Loucy (cell line): ENCODE data around the gene RCL1.
"Not testable (repeated sequence)": the region's sequence is repeated elsewhere in the genome, so short reads cannot be mapped to it uniquely, and the experiment has no call there.

ENCODE experiments used
- H2AFZ ChIP-seq: fragments of 200-600 bp; sonication (generic); 2 replicates; pipeline ENCODE4 v1.6.0; 2016; ENCODE audit warnings: antibody characterized with exemption, mild to moderate bottlenecking, low read length, moderate library complexity
- H3F3A ChIP-seq: fragments of 200-600 bp; 2 replicates; pipeline ENCODE4 v1.6.0; 2016; ENCODE audit warnings: antibody characterized with exemption, low read depth, mild to moderate bottlenecking
- H3K27me3 ChIP-seq: fragments of 200-600 bp; sonication (generic); 2 replicates; pipeline ENCODE4 v1.6.1; 2014; ENCODE audit warnings: low read length, mild to moderate bottlenecking; ENCODE audit not compliant: insufficient read depth, poor library complexity, severe bottlenecking
- H3K36me3 ChIP-seq: fragments of 200-600 bp; sonication (generic); 2 replicates; pipeline ENCODE4 v1.6.1; 2016; ENCODE audit warnings: low read length; ENCODE audit not compliant: insufficient read depth
- H3K4me1 ChIP-seq: fragments of 200-600 bp; sonication (generic); 2 replicates; pipeline ENCODE4 v1.5.1; 2014; ENCODE audit warnings: low read length, mild to moderate bottlenecking; ENCODE audit not compliant: insufficient read depth, poor library complexity, severe bottlenecking
- H3K4me2 ChIP-seq: fragments of 200-600 bp; sonication (generic); 2 replicates; pipeline ENCODE4 v1.6.0; 2014; ENCODE audit warnings: antibody characterized with exemption, low read length, low read depth, mild to moderate bottlenecking; ENCODE audit not compliant: poor library complexity, severe bottlenecking
- H3K4me3 ChIP-seq: fragments of 200-600 bp; sonication (generic); 2 replicates; pipeline ENCODE4 v1.5.1; 2014; ENCODE audit warnings: low read length, mild to moderate bottlenecking, mixed read lengths; ENCODE audit not compliant: poor library complexity, severe bottlenecking
- H3K79me2 ChIP-seq: fragments of 200-600 bp; sonication (generic); 2 replicates; pipeline ENCODE4 v1.6.1; 2014; ENCODE audit warnings: low read length; ENCODE audit not compliant: insufficient read depth
- H3K9ac ChIP-seq: fragments of 200-600 bp; sonication (generic); 2 replicates; pipeline ENCODE4 v1.6.0; 2014; ENCODE audit warnings: mild to moderate bottlenecking, low read depth, low read length, moderate library complexity; ENCODE audit not compliant: poor library complexity, severe bottlenecking
- H3K9me2 ChIP-seq: fragments of 200-600 bp; sonication (generic); replicated peaks from 2 replicates; pipeline ENCODE4 v1.6.1; 2016; ENCODE audit warnings: low read depth, low read length, mixed read lengths
- H3K9me3 ChIP-seq: fragments of 200-600 bp; sonication (generic); 2 replicates; pipeline ENCODE4 v1.6.1; 2014; ENCODE audit warnings: mild to moderate bottlenecking, antibody characterized with exemption, low read length, low read depth; ENCODE audit not compliant: insufficient read depth
- H4K20me1 ChIP-seq: fragments of 200-600 bp; sonication (generic); 2 replicates; pipeline ENCODE4 v1.6.0; 2014; ENCODE audit warnings: antibody characterized with exemption, low read length, mild to moderate bottlenecking; ENCODE audit not compliant: insufficient read depth, poor library complexity, severe bottlenecking
- CTCF ChIP-seq: fragments of 200-600 bp; sonication (generic); conservative IDR thresholded peaks from 2 replicates; pipeline ENCODE4 v1.5.1; 2014; ENCODE audit warnings: mild to moderate bottlenecking, antibody characterized with exemption, low read length
- EZH2phosphoT487 ChIP-seq: fragments of 200-600 bp; IDR thresholded peaks from 2 replicates; pipeline ENCODE4 v1.6.1; 2018; ENCODE audit warnings: antibody characterized with exemption, mild to moderate bottlenecking, moderate library complexity, borderline replicate concordance

RCL1 gene

GRCh38 chr9:4891674-4892073, 98.9 kb downstream of the RCL1 start:
- no peaks in the 10 kb centered on the region for H3K4me1 ChIP-seq

GRCh38 chr9:4892501-4893194, 99.9 kb downstream of the RCL1 start:
- Histone ChIP-seq H3K27me3 (no peaks in the 10 kb centered on the region), H3K4me2 (no peak overlapping the region), H3K9me3 (no peaks in the 10 kb centered on the region), H3K4me1 (no peaks in the 10 kb centered on the region), H3K9ac (no peak overlapping the region), H3K36me3 (no peaks in the 10 kb centered on the region), H3F3A (no peaks in the 10 kb centered on the region), H4K20me1 (no peaks in the 10 kb centered on the region), H3K79me2 (no peaks in the 10 kb centered on the region), H3K4me3 (no peak overlapping the region), H3K9me2 (no peaks in the 10 kb centered on the region), H2AFZ (no peak overlapping the region)
- TF ChIP-seq CTCF (no peak), EZH2phosphoT487 (no peak)

More at GRCh38 chr9:4891674-4892073, 98.9 kb downstream of the RCL1 start:
- Histone ChIP-seq H3K4me3 (no peak overlapping the region), H3K36me3 (no peaks in the 10 kb centered on the region), H3K4me2 (no peak overlapping the region), H3F3A (no peaks in the 10 kb centered on the region), H4K20me1 (no peaks in the 10 kb centered on the region), H3K9me3 (no peaks in the 10 kb centered on the region), H3K27me3 (no peaks in the 10 kb centered on the region), H3K9me2 (no peaks in the 10 kb centered on the region), H2AFZ (no peak overlapping the region), H3K79me2 (no peaks in the 10 kb centered on the region), H3K9ac (no peak overlapping the region)
- TF ChIP-seq EZH2phosphoT487 = no peak
- TF ChIP-seq CTCF = no peak

- no peak overlapping the region for H3K9ac ChIP-seq
- no peaks in the 10 kb centered on the region for H3F3A ChIP-seq
- H3K4me2 ChIP-seq = no peak overlapping the region
These were observed 101.3 kb downstream of the RCL1 start for GRCh38 chr9:4894076-4894475.

DNA sequence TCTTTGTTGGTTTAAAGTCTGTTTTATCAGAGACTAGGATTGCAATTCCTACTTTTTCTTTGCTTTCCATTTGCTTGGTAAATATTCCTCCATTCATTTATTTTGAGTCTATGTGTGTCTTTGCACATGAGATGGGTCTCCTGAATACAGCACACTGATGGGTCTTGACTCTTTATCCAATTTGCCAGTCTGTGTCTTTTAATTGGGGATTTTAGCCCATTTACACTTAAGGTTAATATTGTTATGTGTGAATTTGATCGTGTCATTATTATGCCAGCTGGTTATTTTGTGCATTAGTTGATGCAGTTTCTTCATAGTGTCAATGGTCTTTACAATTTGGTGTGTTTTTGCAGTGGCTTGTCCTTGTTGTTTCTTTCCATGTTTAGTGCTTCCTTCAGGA, 107.1 kb downstream of the RCL1 start:
- H3K27me3 ChIP-seq, H3K79me2 ChIP-seq, H3F3A ChIP-seq, H3K4me2 ChIP-seq, H3K36me3 ChIP-seq, H3K4me1 ChIP-seq, H4K20me1 ChIP-seq, H3K4me3 ChIP-seq, H2AFZ ChIP-seq, H3K9ac ChIP-seq, H3K9me2 ChIP-seq, H3K9me3 ChIP-seq: not testable (repeated sequence)

More at GRCh38 chr9:4894076-4894475, 101.3 kb downstream of the RCL1 start:
- TF ChIP-seq CTCF = no peak
- TF ChIP-seq EZH2phosphoT487 = no peak
- H2AFZ ChIP-seq = no peak overlapping the region
- H3K36me3 ChIP-seq = no peaks in the 10 kb centered on the region
- no peaks in the 10 kb centered on the region for H3K79me2 ChIP-seq
- H3K4me3 ChIP-seq = no peak overlapping the region
- H3K4me1 ChIP-seq = no peaks in the 10 kb centered on the region
- H3K27me3 ChIP-seq = no peaks in the 10 kb centered on the region
- H4K20me1 ChIP-seq = no peaks in the 10 kb centered on the region
- H3K9me3 ChIP-seq = no peaks in the 10 kb centered on the region
- no peaks in the 10 kb centered on the region for H3K9me2 ChIP-seq

- not testable (repeated sequence) for H3K9ac ChIP-seq, H2AFZ ChIP-seq, H3F3A ChIP-seq, H3K9me2 ChIP-seq, H3K4me3 ChIP-seq, H3K4me1 ChIP-seq, H3K4me2 ChIP-seq, H3K36me3 ChIP-seq, H3K27me3 ChIP-seq, H4K20me1 ChIP-seq, H3K79me2 ChIP-seq, H3K9me3 ChIP-seq
These were observed 108.8 kb downstream of the RCL1 start for GRCh38 chr9:4901401-4902134.
